Fibroblast of the aortic adventitia (primary cell): ENCODE data around the gene SERTAD1. TPM values are rescaled to one million over a fixed set of nuclear protein-coding genes. Genes with fewer than 3 reads are reported as not detected.
"Not testable (repeated sequence)": the region's sequence is repeated elsewhere in the genome, so short reads cannot be mapped to it uniquely, and the experiment has no call there.

ENCODE experiments used
- DNase-seq: peaks from one replicate; pipeline ENCODE4 v3.0.0-alpha.2; 2010; ENCODE audit warnings: low read depth
- H3K4me3 ChIP-seq: 2 replicates; pipeline ENCODE4 v1.5.1; 2011; ENCODE audit warnings: low read depth, mild to moderate bottlenecking, control low read depth, low read length, moderate library complexity
- CTCF ChIP-seq: IDR thresholded peaks from 2 replicates; pipeline ENCODE4 v1.5.1; 2011; ENCODE audit warnings: mild to moderate bottlenecking, low read length, control low read depth, inconsistent platforms; ENCODE audit not compliant: insufficient read depth
- total RNA-seq: library from RNA; depleted of rRNA; stranded (reverse); fragments of >200 nt; gene quantifications from 2 replicates; pipeline ENCODE4 v1.2.3, GENCODE V29; 2012; ENCODE audit warnings: low replicate concordance

The SERTAD1 gene
- total RNA-seq, 1 donor: 13.8 TPM

- no peak for DNase-seq
- TF ChIP-seq CTCF: no peak
Observed at GRCh38 chr19:40466219-40466984, 40.6 kb upstream of the SERTAD1 start.

GRCh38 chr19:40465557-40466218 is 39.9 kb upstream of the SERTAD1 start, which contains the start of gene BLVRB:
Gene BLVRB, minus strand, starts transcription at chr19:40465745. Its CDS starts 57 bp downstream, at chr19:40465688.
- no peak for TF ChIP-seq CTCF
- peak within 1 kb of the TSS; percentile 91 for H3K4me3 ChIP-seq
- peak; percentile 99 for DNase-seq

More at GRCh38 chr19:40466219-40466984, 40.6 kb upstream of the SERTAD1 start:
- H3K4me3 ChIP-seq: peak overlapping the region; percentile 53

- peak; percentile 82 for DNase-seq
- TF ChIP-seq CTCF: no peak
- peak overlapping the region; percentile 91 for H3K4me3 ChIP-seq
Observed at GRCh38 chr19:40465025-40465556, 39.3 kb upstream of the SERTAD1 start.

- DNase-seq: peak; percentile 95
- peak; percentile 95 for TF ChIP-seq CTCF
Observed at GRCh38 chr19:40464059-40465024, 38.5 kb upstream of the SERTAD1 start.

GRCh38 chr19:40463587-40464037 is 37.8 kb upstream of the SERTAD1 start:
- peak; percentile 46 for DNase-seq
- not testable (repeated sequence) for H3K4me3 ChIP-seq

More at GRCh38 chr19:40464059-40465024, 38.5 kb upstream of the SERTAD1 start:
- H3K4me3 ChIP-seq: peak overlapping the region; percentile 91

- no peak for TF ChIP-seq CTCF
- H3K4me3 ChIP-seq: no peak overlapping the region
- no peak for DNase-seq
Observed at GRCh38 chr19:40461669-40462221, 36.0 kb upstream of the SERTAD1 start.
